ENCODE data around the gene KCNT1.

Gene KCNT1

DNA sequence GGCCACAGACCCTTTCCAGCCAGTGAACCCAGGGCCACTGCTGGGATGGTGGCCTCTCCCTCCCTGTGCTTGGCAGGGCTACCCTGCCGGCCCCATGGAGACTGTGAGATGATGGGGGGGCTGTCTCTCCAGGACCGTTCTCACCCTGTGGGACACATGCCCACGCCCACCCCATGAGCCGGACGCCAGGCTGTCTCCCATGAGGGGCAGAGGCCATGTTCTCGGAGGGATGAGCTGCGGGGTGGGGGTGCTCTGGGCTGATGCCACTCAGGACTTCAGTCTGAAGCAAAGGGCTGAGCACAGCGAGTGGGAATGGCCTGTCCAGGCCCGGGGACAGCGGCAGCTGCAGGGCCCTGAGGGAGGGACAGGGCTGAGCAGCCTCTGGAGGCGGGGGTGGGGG is 88.9 kb downstream of the KCNT1 start:
- Histone ChIP-seq H3K9me3 (ENCODE audit: severe bottlenecking) (no peaks in the 10 kb centered on the region), H3K27me3 (ENCODE audit: insufficient read depth, poor library complexity, severe bottlenecking) (peaks cover 17% of the 10 kb centered on the region), H3K36me3 (ENCODE audit: low read depth) (no peaks in the 10 kb centered on the region), H3K27ac (ENCODE audit: poor library complexity, severe bottlenecking) (no peak overlapping the region), H3K4me1 (ENCODE audit: insufficient read depth, poor library complexity, severe bottlenecking) (no peaks in the 10 kb centered on the region), H3K4me3 (ENCODE audit: severe bottlenecking) (no peak overlapping the region)
- no peak for TF ChIP-seq CTCF (IDR thresholded peaks at IDR 0.05; ENCODE audit: poor library complexity, severe bottlenecking)
- no peak for DNase-seq (ENCODE audit: low spot score)
- no peak for ATAC-seq (ENCODE audit: low read depth)

DNA sequence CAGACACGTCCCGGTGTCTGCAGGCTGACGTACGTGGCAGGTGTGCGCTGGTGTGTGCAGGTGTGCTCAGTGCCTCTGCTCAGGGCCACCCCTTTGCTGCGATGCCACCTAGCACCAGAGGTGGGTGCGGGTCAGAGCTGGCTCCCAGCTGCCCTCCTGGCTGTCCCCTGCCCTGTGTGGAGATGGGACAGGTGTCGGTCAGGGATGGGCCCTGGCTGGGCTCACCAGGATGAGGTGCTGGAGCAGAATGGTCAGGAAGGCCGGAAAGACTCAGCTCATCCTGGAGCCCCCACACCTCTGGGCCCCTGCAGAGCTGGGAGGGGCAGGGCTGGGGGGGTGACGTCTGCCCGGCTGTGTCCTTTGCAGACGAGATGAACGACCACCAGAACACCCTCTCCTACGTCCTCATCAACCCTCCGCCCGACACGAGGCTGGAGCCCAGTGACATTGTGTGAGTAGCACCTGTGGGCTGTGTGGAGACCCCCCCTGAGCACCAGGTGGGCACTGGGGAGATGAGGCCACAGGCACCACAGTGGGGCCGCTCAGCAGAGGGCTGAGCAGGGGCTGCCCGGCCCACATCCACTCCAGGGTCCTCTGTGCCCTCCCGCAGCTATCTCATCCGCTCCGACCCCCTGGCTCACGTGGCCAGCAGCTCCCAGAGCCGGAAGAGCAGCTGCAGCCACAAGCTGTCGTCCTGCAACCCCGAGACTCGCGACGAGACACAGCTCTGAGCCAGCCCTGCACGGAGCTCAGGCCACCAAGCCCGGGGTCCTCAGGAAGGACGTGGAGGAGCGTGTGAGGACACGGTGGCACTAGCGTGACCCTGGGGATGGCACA is 89.7 kb downstream of the KCNT1 start:
- Histone ChIP-seq H3K4me1 (ENCODE audit: insufficient read depth, poor library complexity, severe bottlenecking) (no peaks in the 10 kb centered on the region), H3K4me3 (ENCODE audit: severe bottlenecking) (no peak overlapping the region), H3K27me3 (ENCODE audit: insufficient read depth, poor library complexity, severe bottlenecking) (peaks cover 17% of the 10 kb centered on the region), H3K36me3 (ENCODE audit: low read depth) (no peaks in the 10 kb centered on the region), H3K9me3 (ENCODE audit: severe bottlenecking) (no peaks in the 10 kb centered on the region), H3K27ac (ENCODE audit: poor library complexity, severe bottlenecking) (no peak overlapping the region)
- ATAC-seq (ENCODE audit: low read depth) (no peak), DNase-seq (ENCODE audit: low spot score) (no peak)
- TF ChIP-seq CTCF (IDR thresholded peaks at IDR 0.05; ENCODE audit: poor library complexity, severe bottlenecking): no peak

- no peak for ATAC-seq (ENCODE audit: low read depth)
- peaks cover 12% of the 10 kb centered on the region for H3K27me3 ChIP-seq (ENCODE audit: insufficient read depth, poor library complexity, severe bottlenecking)
- no peak for TF ChIP-seq CTCF (IDR thresholded peaks at IDR 0.05; ENCODE audit: poor library complexity, severe bottlenecking)
- H3K27ac ChIP-seq (ENCODE audit: poor library complexity, severe bottlenecking): no peak overlapping the region
- no peaks in the 10 kb centered on the region for H3K4me1 ChIP-seq (ENCODE audit: insufficient read depth, poor library complexity, severe bottlenecking)
- DNase-seq (ENCODE audit: low spot score): no peak
- H3K9me3 ChIP-seq (ENCODE audit: severe bottlenecking): no peaks in the 10 kb centered on the region
- no peak overlapping the region for H3K4me3 ChIP-seq (ENCODE audit: severe bottlenecking)
- no peaks in the 10 kb centered on the region for H3K36me3 ChIP-seq (ENCODE audit: low read depth)
These were observed 90.5 kb downstream of the KCNT1 start for GRCh38 chr9:135792268-135793128.

DNA sequence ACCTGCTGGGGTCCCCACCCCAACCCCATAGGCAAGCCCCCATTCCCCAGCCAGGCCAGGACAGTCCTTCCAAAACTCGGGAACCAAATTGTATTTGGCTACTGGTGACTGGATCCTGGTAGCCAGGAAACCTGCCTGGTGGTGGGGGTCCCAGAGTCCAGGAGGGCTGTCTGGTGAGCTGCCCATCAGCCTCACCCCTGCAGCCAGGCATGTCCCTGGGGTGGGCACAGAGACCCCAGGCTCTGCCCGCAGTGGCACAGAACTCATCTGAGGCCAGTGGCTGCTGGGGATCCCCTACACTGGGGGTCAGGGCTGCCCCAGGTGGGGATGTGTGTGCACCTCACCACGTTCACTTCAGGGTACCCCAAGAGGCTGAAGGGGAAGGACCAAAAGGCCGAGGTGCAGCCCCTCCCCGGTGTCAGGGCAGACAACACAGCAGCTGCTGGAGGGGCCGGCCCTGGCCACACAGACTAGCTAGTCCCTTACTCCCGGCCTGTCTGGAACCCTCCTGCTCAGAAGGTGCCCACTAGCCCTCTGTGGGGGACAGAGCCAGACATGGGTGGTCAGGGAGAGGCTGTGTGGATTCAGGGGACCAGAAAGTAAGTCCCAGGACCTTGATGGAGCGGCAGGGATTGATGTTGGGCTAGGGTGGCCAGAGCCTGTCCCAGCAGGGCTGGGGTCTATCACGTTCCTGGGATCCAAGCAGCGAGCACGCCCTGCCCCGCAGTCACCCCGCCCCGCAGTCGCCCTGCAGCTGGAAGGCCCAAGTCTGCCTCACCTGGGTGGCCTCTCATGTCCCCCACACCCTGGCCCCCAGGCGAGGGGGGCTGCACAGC is 91.5 kb downstream of the KCNT1 start:
- Histone ChIP-seq H3K27ac (ENCODE audit: poor library complexity, severe bottlenecking) (no peak overlapping the region), H3K9me3 (ENCODE audit: severe bottlenecking) (no peaks in the 10 kb centered on the region), H3K27me3 (ENCODE audit: insufficient read depth, poor library complexity, severe bottlenecking) (peaks cover 3% of the 10 kb centered on the region), H3K4me3 (ENCODE audit: severe bottlenecking) (no peak overlapping the region), H3K4me1 (ENCODE audit: insufficient read depth, poor library complexity, severe bottlenecking) (no peaks in the 10 kb centered on the region), H3K36me3 (ENCODE audit: low read depth) (no peaks in the 10 kb centered on the region)
- no peak for DNase-seq (ENCODE audit: low spot score)
- no peak for TF ChIP-seq CTCF (IDR thresholded peaks at IDR 0.05; ENCODE audit: poor library complexity, severe bottlenecking)
- ATAC-seq (ENCODE audit: low read depth): no peak
